ENCODE results near the gene PSMD11.

Gene PSMD11

GRCh38 chr17:32491371-32492263 is 47.3 kb downstream of the PSMD11 start:
- DNase-seq = no peak

- no peak for DNase-seq
Measured at GRCh38 chr17:32492264-32492589, 47.9 kb downstream of the PSMD11 start.

- no peak for DNase-seq
Measured at GRCh38 chr17:32492648-32493289, 48.5 kb downstream of the PSMD11 start.

GRCh38 chr17:32493571-32493970 is 49.3 kb downstream of the PSMD11 start:
- no peak for DNase-seq

- DNase-seq = no peak
Measured at GRCh38 chr17:32493976-32494513, 49.7 kb downstream of the PSMD11 start.

- DNase-seq = no peak
Measured at GRCh38 chr17:32494621-32495358, 50.5 kb downstream of the PSMD11 start.

GRCh38 chr17:32495359-32496231 is 51.3 kb downstream of the PSMD11 start:
- DNase-seq = no peak

- DNase-seq = no peak
Measured at GRCh38 chr17:32496395-32497073, 52.2 kb downstream of the PSMD11 start.

GRCh38 chr17:32497431-32498205 is 53.3 kb downstream of the PSMD11 start:
- DNase-seq = no peak

- DNase-seq = no peak
Measured at GRCh38 chr17:32498391-32498790, 54.1 kb downstream of the PSMD11 start.

- no peak for DNase-seq
Measured at GRCh38 chr17:32502013-32502412, 57.7 kb downstream of the PSMD11 start.

GRCh38 chr17:32502710-32503109 is 58.4 kb downstream of the PSMD11 start:
- DNase-seq = no peak

GRCh38 chr17:32503251-32504165 is 59.2 kb downstream of the PSMD11 start:
- DNase-seq = no peak

- no peak for DNase-seq
Measured at GRCh38 chr17:32504166-32504990, 60.1 kb downstream of the PSMD11 start.

GRCh38 chr17:32508926-32509325 is 64.6 kb downstream of the PSMD11 start:
- no peak for DNase-seq

- no peak for DNase-seq
Measured at GRCh38 chr17:32510466-32510865, 66.2 kb downstream of the PSMD11 start.

GRCh38 chr17:32512328-32512727 is 68.0 kb downstream of the PSMD11 start:
- DNase-seq = no peak

GRCh38 chr17:32513579-32513978 is 69.3 kb downstream of the PSMD11 start:
- DNase-seq = no peak

GRCh38 chr17:32514606-32515005 is 70.3 kb downstream of the PSMD11 start:
- no peak for DNase-seq

Data from NCI-H1930 (cell line).